Nephron progenitor cell (in vitro differentiated cells): Measurements from ENCODE around the gene TBC1D1.
A peak's percentile ranks its signal among the peaks of the same experiment; 100 is the strongest.

Experiments used
- DNase-seq: peaks from one replicate; pipeline ENCODE4 v3.0.0; 2021
- H3K27ac Mint-ChIP-seq: 2 replicates; pipeline ENCODE4 v1.8.0; 2021; ENCODE audit warnings: mild to moderate bottlenecking, moderate library complexity, mixed read lengths
- H3K27me3 Mint-ChIP-seq: 2 replicates; pipeline ENCODE4 v1.8.0; 2021; ENCODE audit warnings: mild to moderate bottlenecking, low read depth, mixed read lengths; ENCODE audit not compliant: poor library complexity
- H3K36me3 Mint-ChIP-seq: 2 replicates; pipeline ENCODE4 v1.8.0; 2021; ENCODE audit warnings: low read depth, mixed read lengths
- H3K4me1 Mint-ChIP-seq: 2 replicates; pipeline ENCODE4 v1.8.0; 2021; ENCODE audit warnings: mixed read lengths
- H3K4me3 Mint-ChIP-seq: 2 replicates; pipeline ENCODE4 v1.8.0; 2021; ENCODE audit warnings: mild to moderate bottlenecking, moderate library complexity, mixed read lengths
- H3K9me3 Mint-ChIP-seq: 2 replicates; pipeline ENCODE4 v1.8.0; 2021; ENCODE audit warnings: mild to moderate bottlenecking, moderate library complexity, mixed read lengths
- CTCF ChIP-seq: fragments of 200-600 bp; sonication (generic); IDR thresholded peaks from 2 replicates; pipeline ENCODE4 v1.5.0; 2021; ENCODE audit warnings: antibody characterized with exemption

TBC1D1 gene

DNA sequence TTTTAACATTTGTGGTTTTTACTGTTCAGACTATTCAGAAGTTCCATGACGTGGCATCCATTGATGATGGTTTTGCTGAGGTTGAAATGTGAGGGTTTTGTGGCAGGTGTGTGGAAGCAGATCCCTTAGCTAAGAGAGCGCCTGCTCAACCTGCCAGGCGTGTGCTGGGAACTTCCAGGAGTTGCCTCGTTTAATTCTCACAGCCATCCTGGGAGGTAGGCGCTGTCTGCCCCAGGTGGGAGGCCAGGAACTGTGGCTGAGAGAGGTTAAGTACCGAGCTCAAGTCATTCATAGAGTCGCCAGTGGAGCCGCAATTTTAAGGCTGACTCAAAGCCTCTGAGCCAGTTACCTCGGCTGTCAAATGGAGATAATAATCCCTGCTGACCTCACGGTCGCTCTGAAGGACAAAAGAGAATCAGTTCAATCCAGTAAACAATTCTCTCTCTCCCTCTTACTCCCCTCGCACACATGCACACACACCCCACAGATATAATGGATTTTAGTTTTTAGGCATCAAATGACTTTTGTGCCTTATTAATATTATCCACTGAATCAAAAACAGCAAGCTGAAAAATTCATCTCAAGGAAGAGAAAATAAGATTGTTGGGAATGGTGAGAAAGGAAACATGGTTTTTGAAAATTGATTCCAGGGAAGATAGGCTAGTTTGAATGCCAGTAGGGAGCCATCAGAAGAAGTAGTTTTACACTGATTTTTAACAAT is 240.6 kb downstream of the TBC1D1 start:
- DNase-seq: no peak
- no peaks in the 10 kb centered on the region for H3K9me3 Mint-ChIP-seq
- H3K4me1 Mint-ChIP-seq: peaks cover 68% of the 10 kb centered on the region
- H3K27ac Mint-ChIP-seq: peak overlapping the region; percentile 69
- H3K36me3 Mint-ChIP-seq: peaks cover 42% of the 10 kb centered on the region
- H3K4me3 Mint-ChIP-seq: peak overlapping the region; percentile 28
- TF ChIP-seq CTCF: no peak
- H3K27me3 Mint-ChIP-seq: peaks cover 16% of the 10 kb centered on the region

DNA sequence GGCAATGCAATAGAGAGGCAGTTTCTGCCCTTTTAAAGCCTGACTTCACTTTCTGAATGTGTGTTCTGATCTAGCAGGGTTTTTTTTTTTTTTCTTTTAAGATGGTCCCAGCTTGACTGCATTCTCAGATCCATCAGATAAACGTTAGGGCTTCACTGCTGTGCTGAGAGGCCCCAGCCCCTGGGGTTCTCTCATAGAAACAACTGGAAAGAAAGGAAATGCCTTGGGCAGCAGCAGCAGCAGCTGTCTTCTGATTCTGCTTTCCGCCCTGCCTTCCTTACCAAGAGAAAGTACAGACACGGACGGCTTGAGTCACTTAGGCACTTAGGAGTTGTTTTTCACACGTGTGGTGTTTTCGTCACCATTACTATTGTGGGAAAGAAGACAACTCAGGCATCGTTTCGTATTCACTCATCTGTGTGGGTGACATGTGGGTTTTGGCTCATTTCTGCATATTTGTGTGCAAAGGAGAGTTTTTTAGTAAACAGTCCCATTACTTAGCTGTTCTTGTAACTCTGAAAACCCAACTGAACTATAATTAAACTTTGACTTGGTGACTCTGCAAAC is 241.3 kb downstream of the TBC1D1 start:
- peaks cover 44% of the 10 kb centered on the region for H3K36me3 Mint-ChIP-seq
- no peaks in the 10 kb centered on the region for H3K9me3 Mint-ChIP-seq
- no peak for DNase-seq
- H3K27me3 Mint-ChIP-seq: peaks cover 16% of the 10 kb centered on the region
- peak overlapping the region; percentile 28 for H3K4me3 Mint-ChIP-seq
- H3K4me1 Mint-ChIP-seq: peaks cover 68% of the 10 kb centered on the region
- no peak for TF ChIP-seq CTCF
- H3K27ac Mint-ChIP-seq: peak overlapping the region; percentile 92

DNA sequence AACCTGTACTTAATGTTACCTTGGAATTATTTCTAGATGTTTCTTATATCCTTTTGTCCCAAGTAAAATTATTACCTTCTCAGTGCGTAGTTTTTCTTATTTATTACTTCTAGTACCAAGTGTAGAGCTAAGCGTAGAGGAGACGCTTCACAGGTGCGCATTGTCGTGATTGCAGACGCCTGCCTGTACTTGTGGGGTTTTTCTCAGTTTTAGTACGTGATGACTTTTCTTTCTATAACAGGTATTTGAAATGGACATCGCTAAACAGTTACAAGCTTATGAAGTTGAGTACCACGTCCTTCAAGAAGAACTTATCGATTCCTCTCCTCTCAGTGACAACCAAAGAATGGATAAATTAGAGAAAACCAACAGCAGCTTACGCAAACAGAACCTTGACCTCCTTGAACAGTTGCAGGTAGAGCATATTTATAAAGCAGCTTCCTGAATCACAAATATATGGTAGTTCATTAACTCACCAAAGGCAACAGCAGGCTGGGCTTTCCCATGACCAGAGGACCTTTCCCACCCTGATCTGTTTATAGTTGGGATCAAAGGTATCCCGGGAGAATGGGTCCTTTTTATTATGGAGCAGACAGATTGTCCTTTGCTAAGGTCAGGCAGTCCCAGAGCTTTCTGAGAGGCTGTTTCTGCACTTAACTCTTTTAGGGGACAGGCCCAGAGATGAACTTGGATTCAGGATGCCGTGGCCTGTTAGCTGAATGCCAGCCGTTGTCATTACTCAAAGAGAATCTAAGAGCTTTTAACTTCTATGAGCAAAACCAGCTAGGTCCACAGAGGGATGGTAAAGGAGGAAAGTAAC is 242.2 kb downstream of the TBC1D1 start:
- TF ChIP-seq CTCF: no peak
- Mint-ChIP-seq H3K36me3 (peaks cover 48% of the 10 kb centered on the region), H3K4me3 (no peak overlapping the region), H3K9me3 (no peaks in the 10 kb centered on the region), H3K27me3 (peaks cover 16% of the 10 kb centered on the region), H3K4me1 (peaks cover 63% of the 10 kb centered on the region), H3K27ac (peak overlapping the region; percentile 5)
- DNase-seq: no peak

- Mint-ChIP-seq H3K27me3 (peaks cover 11% of the 10 kb centered on the region), H3K27ac (peak overlapping the region; percentile 5)
These were observed 243.0 kb downstream of the TBC1D1 start for GRCh38 chr4:38133711-38134480.

DNA sequence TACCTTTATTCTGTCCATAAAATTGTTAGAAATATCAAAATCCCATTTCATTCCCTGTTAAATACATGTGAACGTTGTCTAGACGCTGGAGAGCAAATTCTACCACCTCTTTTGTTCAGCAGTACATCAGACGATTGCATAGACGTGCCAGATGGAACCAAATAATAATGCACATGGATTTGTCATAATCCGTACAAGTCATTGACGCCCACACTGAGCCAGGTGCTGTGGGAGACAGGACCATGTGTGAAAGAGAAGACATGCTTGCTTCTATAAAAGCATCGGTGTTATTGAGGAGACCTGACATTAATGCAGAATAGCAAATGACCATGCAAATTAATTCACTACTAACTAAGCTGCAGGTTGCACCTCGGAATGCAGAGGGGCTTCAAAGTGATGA is 244.3 kb downstream of the TBC1D1 start:
- no peak for TF ChIP-seq CTCF
- H3K27ac Mint-ChIP-seq: no peak overlapping the region
- no peaks in the 10 kb centered on the region for H3K9me3 Mint-ChIP-seq
- no peak overlapping the region for H3K4me3 Mint-ChIP-seq
- peaks cover 4% of the 10 kb centered on the region for H3K27me3 Mint-ChIP-seq
- peaks cover 56% of the 10 kb centered on the region for H3K4me1 Mint-ChIP-seq
- DNase-seq: no peak
- peaks cover 63% of the 10 kb centered on the region for H3K36me3 Mint-ChIP-seq

More at GRCh38 chr4:38133711-38134480, 243.0 kb downstream of the TBC1D1 start:
- H3K9me3 Mint-ChIP-seq: no peaks in the 10 kb centered on the region
- no peak overlapping the region for H3K4me3 Mint-ChIP-seq
- H3K36me3 Mint-ChIP-seq: peaks cover 50% of the 10 kb centered on the region
- no peak for DNase-seq
- H3K4me1 Mint-ChIP-seq: peaks cover 62% of the 10 kb centered on the region
- no peak for TF ChIP-seq CTCF
